Activated B cell treated with CpG ODN at 0.5 μM for 24 hours (primary cell): ENCODE data around the gene TEDC2. TPM values are rescaled to one million over a fixed set of nuclear protein-coding genes. Genes with fewer than 3 reads are reported as not detected.

Source experiments
- ATAC-seq: fragments of 200-7000 bp; cut with Tn5 transposase; one replicate; pipeline ENCODE4 v1.10.0; 2021; ENCODE audit warnings: low read depth, mild to moderate bottlenecking, moderate library complexity
- CTCF ChIA-PET: fragments of 350-600 bp; sonication (Branson Sonifier 250); formaldehyde crosslinking; loops from one replicate; lab custom pipeline; 2021; ENCODE audit warnings: antibody characterized with exemption; lab: Charles Lee
- POLR2A ChIA-PET: fragments of 350-600 bp; sonication (Branson Sonifier 250); formaldehyde crosslinking; loops from one replicate; lab custom pipeline; 2021; ENCODE audit warnings: antibody characterized with exemption; lab: Charles Lee
- DNase-seq: peaks from one replicate; pipeline ENCODE4 v3.0.0; 2022
- H3K27ac Mint-ChIP-seq: one replicate; pipeline ENCODE4 v1.8.0; 2020; ENCODE audit warnings: mixed read lengths
- H3K27me3 Mint-ChIP-seq: one replicate; pipeline ENCODE4 v1.8.0; 2021; ENCODE audit warnings: mixed read lengths
- H3K36me3 Mint-ChIP-seq: one replicate; pipeline ENCODE4 v1.8.0; 2021; ENCODE audit warnings: low read depth, mixed read lengths
- H3K4me1 Mint-ChIP-seq: one replicate; pipeline ENCODE4 v1.8.0; 2021; ENCODE audit warnings: mixed read lengths
- H3K4me3 Mint-ChIP-seq: one replicate; pipeline ENCODE4 v1.8.0; 2020; ENCODE audit warnings: mild to moderate bottlenecking, mixed read lengths
- H3K9me3 Mint-ChIP-seq: one replicate; pipeline ENCODE4 v1.8.0; 2020; ENCODE audit warnings: mixed read lengths
- intact Hi-C: fragments of 100-400 bp; cut with micrococcal nuclease; formaldehyde crosslinking; loops from one replicate; pipeline ENCODE4 v1.15.1; 2024
- total RNA-seq: library from RNA; stranded (reverse); gene quantifications from 2 replicates; pipeline ENCODE4 v1.2.3, GENCODE V29; 2022
- TF ChIP-seq, protein P1 (sequence below): fragments of 200-600 bp; IDR thresholded peaks from one replicate; pipeline ENCODE4 v1.8.0; 2022; ENCODE audit warnings: antibody characterized with exemption, mild to moderate bottlenecking

TEDC2 gene
- total RNA-seq, 1 donor from 2014 or later, result 4.4 TPM

DNA sequence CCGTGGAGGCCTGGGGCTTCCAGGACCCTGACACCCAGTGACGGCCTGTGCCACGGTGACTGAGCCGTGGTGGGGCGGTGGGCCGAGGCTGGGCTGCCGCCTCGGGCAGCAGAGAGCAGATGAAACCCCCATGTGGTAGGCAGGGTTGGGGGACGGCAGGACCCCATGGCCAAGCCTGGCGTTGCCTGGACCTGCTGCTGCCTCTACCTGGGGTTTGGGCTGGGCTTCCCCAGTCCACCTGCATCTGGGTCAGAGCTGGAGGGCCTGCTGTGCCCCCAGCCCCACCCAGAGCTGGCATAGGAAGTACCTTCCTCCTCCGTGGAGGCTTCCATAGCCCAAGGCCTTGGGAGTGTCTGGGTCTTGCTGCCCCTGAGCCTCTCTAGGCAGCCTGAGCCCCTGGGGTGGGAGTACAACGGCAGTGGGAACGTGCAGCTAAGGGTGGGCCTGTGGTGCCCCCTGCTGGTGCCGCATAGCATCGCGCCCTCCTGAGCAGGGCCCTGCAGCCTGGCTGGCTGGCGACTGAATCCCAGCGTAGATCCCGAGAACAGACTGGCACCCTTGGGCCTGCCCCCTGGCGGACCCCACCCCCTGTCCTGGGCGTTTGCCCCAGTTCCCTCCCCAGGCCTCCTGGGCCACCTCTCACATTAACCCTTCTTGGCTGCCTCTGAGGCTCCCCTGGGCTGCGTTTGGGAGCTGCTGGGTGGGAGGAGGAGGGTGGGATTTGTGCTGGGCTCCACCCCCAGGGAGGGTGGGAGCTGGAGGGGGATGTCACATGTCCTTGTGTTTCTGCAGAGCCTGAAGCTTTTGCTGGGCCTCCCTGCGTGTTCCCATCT lies 41.2 kb downstream of the TEDC2 start:
- peak; percentile 98 for ATAC-seq
- Mint-ChIP-seq H3K27ac (no peak overlapping the region), H3K4me3 (no peak overlapping the region), H3K27me3 (no peaks in the 10 kb centered on the region), H3K9me3 (no peaks in the 10 kb centered on the region), H3K36me3 (peaks cover 14% of the 10 kb centered on the region), H3K4me1 (peaks cover 11% of the 10 kb centered on the region)
- ChIA-PET CTCF (interaction anchor here (0.5 to 2.5 kb wide), 13 partner anchors 8 to 645 kb away, joined by 3 to 17 read pairs (median 4); partner anchors contain the start of genes ECI1 and TEDC2), POLR2A (interaction anchor here (0.8 to 1.2 kb wide), 4 partner anchors 9 to 306 kb away, joined by 3 to 8 read pairs (median 4); partner anchors contain the start of gene TBC1D24)
- peak; percentile 77 for DNase-seq
- intact Hi-C loops, result loop anchor here (1.0 to 5.0 kb wide), 7 partner anchors 14 to 499 kb away; partner anchors contain the start of genes ABCA3, CCNF and ECI1
- TF ChIP-seq, protein P1, sequence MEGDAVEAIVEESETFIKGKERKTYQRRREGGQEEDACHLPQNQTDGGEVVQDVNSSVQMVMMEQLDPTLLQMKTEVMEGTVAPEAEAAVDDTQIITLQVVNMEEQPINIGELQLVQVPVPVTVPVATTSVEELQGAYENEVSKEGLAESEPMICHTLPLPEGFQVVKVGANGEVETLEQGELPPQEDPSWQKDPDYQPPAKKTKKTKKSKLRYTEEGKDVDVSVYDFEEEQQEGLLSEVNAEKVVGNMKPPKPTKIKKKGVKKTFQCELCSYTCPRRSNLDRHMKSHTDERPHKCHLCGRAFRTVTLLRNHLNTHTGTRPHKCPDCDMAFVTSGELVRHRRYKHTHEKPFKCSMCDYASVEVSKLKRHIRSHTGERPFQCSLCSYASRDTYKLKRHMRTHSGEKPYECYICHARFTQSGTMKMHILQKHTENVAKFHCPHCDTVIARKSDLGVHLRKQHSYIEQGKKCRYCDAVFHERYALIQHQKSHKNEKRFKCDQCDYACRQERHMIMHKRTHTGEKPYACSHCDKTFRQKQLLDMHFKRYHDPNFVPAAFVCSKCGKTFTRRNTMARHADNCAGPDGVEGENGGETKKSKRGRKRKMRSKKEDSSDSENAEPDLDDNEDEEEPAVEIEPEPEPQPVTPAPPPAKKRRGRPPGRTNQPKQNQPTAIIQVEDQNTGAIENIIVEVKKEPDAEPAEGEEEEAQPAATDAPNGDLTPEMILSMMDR, result peak; percentile 84

DNA sequence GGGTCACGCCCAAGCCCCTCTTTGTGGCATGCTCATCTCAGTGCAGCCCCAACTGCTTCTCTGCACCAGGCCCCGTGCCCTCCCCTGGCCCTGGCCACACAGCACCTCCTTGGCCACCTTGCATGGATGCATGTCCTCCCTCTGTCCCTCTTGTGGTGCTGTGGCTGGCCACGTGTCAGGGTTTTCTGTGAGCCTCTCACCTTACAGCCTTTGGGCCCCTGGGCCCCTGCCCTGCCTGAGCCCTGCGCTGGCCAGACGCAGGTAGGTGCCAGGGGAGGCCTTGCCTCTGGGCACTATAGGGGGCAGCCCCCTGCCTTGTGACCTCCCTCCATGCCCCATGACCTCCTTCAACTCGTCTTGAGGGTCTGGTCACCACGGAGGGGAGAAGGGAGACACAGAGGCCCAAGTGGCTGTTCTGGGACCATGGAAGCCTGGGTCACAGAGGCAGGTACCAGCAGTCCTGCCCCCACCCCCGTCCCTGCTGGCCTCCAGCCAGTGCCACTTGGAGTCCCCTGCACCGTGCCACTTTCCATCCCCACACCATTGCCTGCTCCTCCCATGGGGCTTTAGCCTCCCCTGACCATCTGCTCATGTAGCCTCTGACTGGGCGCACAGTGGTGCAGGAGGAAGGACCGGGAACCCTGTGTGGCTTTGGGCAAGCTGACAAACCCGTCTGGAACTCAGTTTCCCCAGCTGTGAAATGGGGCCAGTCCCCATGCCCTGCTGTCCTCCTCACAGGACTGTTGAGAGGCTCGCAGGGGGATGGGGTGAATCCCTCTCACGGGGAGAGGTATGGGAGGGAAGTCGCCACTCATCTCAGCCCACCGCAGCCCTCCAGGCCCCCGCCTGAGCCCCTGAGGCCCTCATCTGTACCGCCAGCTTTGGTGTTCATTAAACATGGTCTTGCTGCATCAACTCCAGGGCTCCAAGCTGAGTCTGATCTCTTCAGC lies 42.3 kb downstream of the TEDC2 start:
- no peak overlapping the region for H3K27ac Mint-ChIP-seq
- H3K9me3 Mint-ChIP-seq, result no peaks in the 10 kb centered on the region
- H3K27me3 Mint-ChIP-seq, result no peaks in the 10 kb centered on the region
- ATAC-seq (no peak), DNase-seq (no peak)
- H3K36me3 Mint-ChIP-seq, result peaks cover 9% of the 10 kb centered on the region
- intact Hi-C loops, result loop anchor here (1.0 to 5.0 kb wide), 7 partner anchors 15 to 500 kb away; partner anchors contain the start of genes ABCA3, CCNF and ECI1
- H3K4me3 Mint-ChIP-seq, result no peak overlapping the region
- POLR2A ChIA-PET, result interaction anchor here (0.8 to 1.2 kb wide), 3 partner anchors 8 to 27 kb away, joined by 3 to 8 read pairs (median 4); partner anchors contain the start of gene TBC1D24
- CTCF ChIA-PET, result interaction anchor here (0.9 to 2.5 kb wide), 9 partner anchors 13 to 480 kb away, joined by 3 to 17 read pairs (median 4); partner anchors contain the start of gene ECI1
- TF ChIP-seq, protein P1, result no peak
- H3K4me1 Mint-ChIP-seq, result peaks cover 20% of the 10 kb centered on the region

DNA sequence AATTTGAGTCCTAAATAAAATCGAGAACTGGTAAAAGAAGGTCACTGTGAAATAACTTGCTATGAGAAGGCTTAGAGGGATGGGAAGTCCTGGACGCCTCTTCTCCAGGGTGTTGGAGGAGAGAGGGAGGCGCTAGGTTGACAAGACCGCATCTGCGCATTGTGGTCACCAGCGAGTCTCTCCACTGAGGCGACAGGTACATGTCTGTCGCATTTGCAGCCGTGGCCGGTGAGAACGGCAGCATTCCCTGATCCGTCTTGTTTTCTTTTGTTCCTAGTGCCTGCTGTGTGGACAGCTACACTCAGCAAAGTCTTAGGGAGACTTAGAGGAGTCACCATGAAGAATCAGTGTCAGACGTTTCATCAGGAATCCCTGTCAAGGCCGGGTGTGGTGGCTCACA lies 45.8 kb downstream of the TEDC2 start:
- Mint-ChIP-seq H3K4me3 (no peak overlapping the region), H3K27ac (peak overlapping the region; percentile 6), H3K9me3 (no peaks in the 10 kb centered on the region), H3K36me3 (no peaks in the 10 kb centered on the region), H3K4me1 (peaks cover 54% of the 10 kb centered on the region), H3K27me3 (no peaks in the 10 kb centered on the region)
- ChIA-PET POLR2A (interaction anchor here (2.4 to 3.1 kb wide), 2 partner anchors 15 to 26 kb away, joined by 16 to 17 read pairs; partner anchors contain the start of genes AMDHD2 and CEMP1), CTCF (no interaction called here)
- intact Hi-C loops, result no loop called here
- DNase-seq (no peak), ATAC-seq (no peak)
- TF ChIP-seq, protein P1, result no peak

DNA sequence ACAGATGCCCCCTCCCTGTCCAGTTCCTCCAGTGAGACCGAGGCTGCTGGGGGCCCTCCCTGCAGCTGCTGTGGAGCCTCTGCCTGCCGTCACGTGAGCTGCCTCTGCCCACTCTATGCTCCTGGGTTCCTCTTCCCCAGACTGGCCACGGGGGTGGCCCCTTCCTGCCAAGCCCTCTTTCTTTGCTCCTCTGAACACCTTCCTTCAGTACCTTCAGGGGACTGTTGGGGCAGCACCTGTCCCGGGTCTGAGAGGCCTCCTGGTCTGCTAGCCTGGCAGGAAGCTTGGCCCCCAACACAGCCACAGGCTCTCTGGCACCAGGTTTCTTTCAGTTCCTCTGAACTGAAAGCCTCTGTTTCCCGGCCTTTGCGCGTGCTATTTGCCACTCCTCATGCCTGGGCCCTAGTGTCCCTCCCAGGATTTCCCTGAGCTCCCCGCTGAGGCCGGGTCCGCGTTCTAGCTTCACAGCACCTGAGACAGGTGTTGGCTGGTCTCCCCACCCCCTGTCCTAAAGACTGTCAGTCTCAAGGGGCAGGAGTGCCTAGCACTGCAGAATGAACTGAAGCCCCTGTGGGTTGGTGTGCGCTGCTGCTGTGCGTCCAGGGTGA lies 47.2 kb downstream of the TEDC2 start:
- Mint-ChIP-seq H3K4me3 (peak overlapping the region; percentile 33), H3K9me3 (no peaks in the 10 kb centered on the region), H3K4me1 (peaks cover 62% of the 10 kb centered on the region), H3K36me3 (no peaks in the 10 kb centered on the region), H3K27me3 (no peaks in the 10 kb centered on the region), H3K27ac (peak overlapping the region; percentile 89)
- CTCF ChIA-PET, result interaction anchor here (0.9 to 1.1 kb wide), 3 partner anchors 8 to 33 kb away, joined by 4 to 7 read pairs (median 5); partner anchors contain the start of gene AMDHD2
- TF ChIP-seq, protein P1, result no peak
- POLR2A ChIA-PET, result interaction anchor here (0.6 to 3.1 kb wide), 12 partner anchors 9 to 604 kb away, joined by 3 to 17 read pairs (median 4); partner anchors contain the start of genes AMDHD2, CEMP1, ECI1 and PDPK1
- intact Hi-C loops, result no loop called here
- peak; percentile 51 for DNase-seq
- peak; percentile 89 for ATAC-seq
